ENCODE data around the gene CFAP20DC.

DNA sequence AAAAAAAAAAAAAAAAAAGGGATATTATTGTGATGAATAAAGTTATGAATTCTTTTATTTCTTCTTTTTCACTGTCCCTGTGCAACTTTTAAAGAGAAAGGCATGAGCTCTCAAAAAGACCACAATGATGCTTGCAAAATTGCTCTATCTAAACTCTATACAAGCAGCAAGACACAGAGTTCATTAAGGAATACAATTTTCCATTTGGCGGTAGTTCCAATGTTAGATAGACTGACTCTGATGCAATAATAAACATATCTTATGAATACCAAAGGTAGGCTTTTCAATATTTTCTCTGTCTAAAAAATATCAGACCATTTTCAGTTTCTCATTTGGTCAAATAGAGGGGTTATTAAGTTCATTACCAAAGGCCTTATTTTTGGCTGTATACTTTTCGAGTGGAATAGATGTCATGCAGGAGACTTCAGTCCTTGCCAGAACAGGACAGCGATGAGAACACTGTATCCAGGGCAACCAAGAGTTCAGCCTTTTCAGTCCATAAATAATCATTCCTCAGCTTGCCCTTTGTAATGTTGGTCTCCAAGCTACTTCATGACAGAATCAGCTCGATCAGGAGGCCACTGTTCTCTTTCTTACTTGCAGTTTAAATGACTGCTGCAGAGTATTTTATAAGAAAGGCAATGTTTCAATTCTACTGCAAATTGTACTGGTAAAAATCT, 220.4 kb downstream of the CFAP20DC start:
- TF ChIP-seq ZSCAN20 (CRISPR knock-in tag; IDR thresholded peaks at IDR 0.05) (no peak), SMC3 (IDR thresholded peaks at IDR 0.05) (no peak), POLR2A (IDR thresholded peaks at IDR 0.05; ENCODE audit: low read length) (no peak), CTCF (IDR thresholded peaks at IDR 0.05) (no peak), MYC (IDR thresholded peaks at IDR 0.05; ENCODE audit: borderline replicate concordance, low read length) (no peak), EP300 (IDR thresholded peaks at IDR 0.05) (no peak), CEBPB (IDR thresholded peaks at IDR 0.05) (no peak), CHD2 (IDR thresholded peaks at IDR 0.05; ENCODE audit: low read length, partially characterized antibody) (no peak)
- TF ChIP-seq, protein P1, sequence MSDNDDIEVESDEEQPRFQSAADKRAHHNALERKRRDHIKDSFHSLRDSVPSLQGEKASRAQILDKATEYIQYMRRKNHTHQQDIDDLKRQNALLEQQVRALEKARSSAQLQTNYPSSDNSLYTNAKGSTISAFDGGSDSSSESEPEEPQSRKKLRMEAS (IDR thresholded peaks at IDR 0.05): no peak

Data from A549 (cell line).